Esophagus squamous epithelium (tissue), 4 donors: Measurements from ENCODE around the gene DSE.

Experiments
- CTCF ChIP-seq, 6 experiments: fragments of 450-650 bp in 4 of 6; fragments of 200-600 bp in 2 of 6; sonication (generic) in 2 of 6; IDR thresholded peaks; one replicate each; pipeline ENCODE4 v1.5.1; 2016 to 2019; ENCODE audit warnings: antibody characterized with exemption in 6 of 6, mild to moderate bottlenecking in 4 of 6, moderate library complexity in 4 of 6
- POLR2A ChIP-seq, 4 donors: fragments of 450-650 bp; IDR thresholded peaks; one replicate each; pipeline ENCODE4 v1.6.1; 2017; ENCODE audit warnings: antibody characterized with exemption in 4 of 4, mild to moderate bottlenecking in 4 of 4, moderate library complexity in 3 of 4

GRCh38 chr6:116373940-116374339 lies 3.2 kb downstream of the DSE start:
- no peak for TF ChIP-seq CTCF (IDR thresholded peaks at IDR 0.05)
- TF ChIP-seq POLR2A (IDR thresholded peaks at IDR 0.05), result no peak
